ENCODE results near the gene TMEM129.

Gene TMEM129

DNA sequence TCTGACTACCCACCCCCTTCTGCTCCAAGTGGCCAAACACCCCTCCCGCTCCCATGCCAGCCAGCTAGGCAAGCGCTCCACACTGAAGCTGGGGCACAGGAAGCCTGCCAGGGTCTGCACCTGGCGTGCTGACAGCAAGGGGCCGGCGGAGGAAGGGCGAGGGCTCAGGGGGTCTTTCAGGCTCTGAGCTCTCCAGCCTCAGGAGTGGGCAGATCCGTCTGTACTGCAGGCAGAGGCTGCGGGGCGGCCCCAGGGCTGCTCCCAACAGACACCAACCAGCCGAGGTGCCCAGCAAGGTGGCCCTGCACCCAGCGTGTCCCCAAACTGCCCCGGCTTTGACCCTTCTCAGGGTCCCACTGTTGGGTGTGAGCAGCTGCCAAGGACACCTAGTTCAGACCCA, 51.9 kb downstream of the TMEM129 start:
- no peak for DNase-seq (ENCODE audit: low read depth)

- DNase-seq (ENCODE audit: low read depth): no peak
Observed at GRCh38 chr4:1668488-1668840, 52.7 kb downstream of the TMEM129 start.

- DNase-seq (ENCODE audit: low read depth): no peak
Observed at GRCh38 chr4:1667273-1667672, 53.9 kb downstream of the TMEM129 start.

- DNase-seq (ENCODE audit: low read depth): no peak
Observed at GRCh38 chr4:1666391-1666790, 54.7 kb downstream of the TMEM129 start.
